HG03460 (cell line): ENCODE results near the gene P4HB.

ENCODE experiments used
- ATAC-seq: cut with Tn5 transposase; IDR thresholded peaks from one replicate; pipeline ENCODE4 v1.9.1; 2021; ENCODE audit not compliant: unreplicated experiment

P4HB gene

GRCh38 chr17:81898029-81898866 lies 37.9 kb upstream of the P4HB start:
- no peak for ATAC-seq

DNA sequence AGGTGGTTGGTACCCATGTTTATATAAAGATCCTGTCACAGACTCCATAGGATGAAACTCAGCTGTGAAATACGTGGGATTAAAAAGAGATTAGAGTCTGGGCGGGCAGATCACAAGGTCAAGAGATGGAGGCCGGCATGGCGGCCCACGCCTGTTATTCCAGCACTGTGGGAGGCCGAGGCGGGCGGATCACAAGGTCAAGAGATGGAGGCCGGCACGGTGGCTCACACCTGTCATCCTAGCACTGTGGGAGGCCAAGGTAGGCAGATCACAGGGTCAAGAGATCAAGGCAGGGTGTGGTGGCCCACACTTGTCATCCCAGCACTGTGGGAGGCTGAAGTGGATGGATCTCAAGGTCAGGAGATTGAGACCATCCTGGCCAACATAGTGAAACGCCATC lies 35.1 kb upstream of the P4HB start:
- no peak for ATAC-seq

DNA sequence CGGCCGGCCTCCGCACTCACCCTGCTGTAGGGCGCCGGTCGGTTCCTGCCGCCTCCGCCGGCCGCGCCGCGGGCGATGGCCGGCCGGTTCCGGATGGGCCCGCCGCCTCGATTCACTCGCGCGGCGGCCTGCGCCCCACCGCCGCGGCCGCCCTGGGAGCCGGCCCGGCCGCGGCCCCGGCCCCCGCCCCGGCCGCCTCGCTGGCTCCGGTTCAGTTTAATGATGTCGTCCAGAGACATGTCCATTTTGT lies 30.9 kb upstream of the P4HB start:
- ATAC-seq = no peak

DNA sequence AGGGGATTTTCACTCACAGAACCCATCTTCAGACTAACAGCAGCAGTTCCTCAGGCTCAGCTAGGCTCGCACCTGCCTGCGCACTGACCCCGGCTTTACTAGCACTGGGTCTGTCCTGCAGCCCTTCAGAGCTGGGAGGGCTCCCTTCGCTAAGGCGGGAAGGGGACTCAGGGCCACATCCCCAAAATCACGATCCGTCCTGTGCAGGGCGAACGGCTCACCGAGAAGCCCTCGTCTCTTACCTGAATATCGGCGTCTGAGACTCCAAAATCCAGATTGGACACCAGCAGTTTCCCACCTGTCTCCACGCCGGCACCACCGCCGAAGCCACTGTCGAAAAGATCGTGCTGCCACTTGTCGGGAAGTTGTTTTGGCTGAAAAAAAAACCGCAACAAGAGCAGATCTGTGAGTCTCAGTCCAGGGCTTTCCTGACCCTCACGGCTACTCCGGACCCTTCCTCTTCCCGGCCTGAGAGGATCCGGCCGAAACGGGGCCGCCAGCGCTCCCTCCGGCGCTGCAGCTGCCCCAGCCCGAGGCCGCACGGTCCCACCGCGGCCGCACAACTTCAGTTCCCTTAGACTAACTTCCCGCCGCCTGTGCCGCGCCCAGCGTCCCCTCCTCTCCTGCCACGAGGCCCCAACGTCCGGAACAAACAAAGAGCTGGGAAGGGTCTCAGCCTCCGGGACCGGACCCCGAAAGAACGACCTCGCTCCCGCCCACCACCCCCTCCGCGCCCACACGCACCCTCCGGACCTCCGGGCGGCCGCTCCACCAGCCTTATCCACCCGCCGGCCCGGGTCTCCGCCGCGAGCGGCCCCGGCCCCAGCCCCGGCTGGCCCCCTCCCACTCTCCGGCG lies 30.3 kb upstream of the P4HB start:
- ATAC-seq = peak; percentile 6

DNA sequence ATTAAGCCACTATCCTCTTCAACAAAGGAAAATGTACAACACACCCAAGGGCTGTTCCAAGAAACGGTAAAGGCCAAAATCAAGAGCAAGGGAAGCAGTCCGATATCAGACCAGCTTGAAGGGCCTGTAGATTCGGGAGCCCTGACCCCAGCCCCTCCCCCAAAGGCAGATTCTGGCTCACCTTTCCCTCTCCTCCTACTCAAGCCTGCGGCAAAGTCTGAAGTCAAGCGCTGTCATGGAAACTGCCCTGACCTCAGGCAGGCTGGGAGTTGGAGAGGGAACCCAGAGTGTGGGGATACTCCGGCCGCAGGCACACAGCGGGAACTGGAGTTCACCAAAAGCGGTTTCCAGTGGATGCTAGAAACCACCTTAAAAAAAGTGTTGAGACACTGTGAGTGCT lies 29.3 kb upstream of the P4HB start:
- no peak for ATAC-seq

DNA sequence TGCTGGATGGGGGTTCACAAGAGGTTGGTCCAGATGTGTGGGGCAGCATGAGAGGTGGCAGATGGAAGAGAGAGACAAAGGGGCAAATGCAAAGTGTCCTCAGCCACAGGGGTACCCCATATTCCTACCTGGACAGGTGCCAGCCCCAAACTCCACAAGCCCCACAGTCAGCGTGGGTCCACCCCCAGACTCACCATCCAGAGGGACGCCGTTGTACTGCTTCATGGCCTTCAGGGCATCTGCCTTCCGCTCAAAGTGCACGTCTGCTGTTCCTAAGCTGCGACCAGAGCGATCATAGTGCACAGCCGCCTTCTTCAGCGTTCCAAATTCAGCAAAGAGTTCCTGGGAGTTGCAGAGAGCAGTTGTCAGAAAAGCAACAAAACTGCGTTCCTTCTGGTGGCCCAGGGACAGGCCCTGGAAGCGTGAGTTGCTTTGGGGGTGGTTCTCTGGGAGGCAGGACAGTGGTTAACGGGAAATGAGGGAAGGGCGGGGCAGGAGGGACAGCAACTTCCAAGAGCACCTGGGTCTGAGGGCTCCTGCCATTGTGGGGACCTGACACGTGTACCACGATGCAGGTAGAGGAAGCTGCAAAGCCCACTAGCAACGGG lies 28.8 kb upstream of the P4HB start:
- no peak for ATAC-seq

DNA sequence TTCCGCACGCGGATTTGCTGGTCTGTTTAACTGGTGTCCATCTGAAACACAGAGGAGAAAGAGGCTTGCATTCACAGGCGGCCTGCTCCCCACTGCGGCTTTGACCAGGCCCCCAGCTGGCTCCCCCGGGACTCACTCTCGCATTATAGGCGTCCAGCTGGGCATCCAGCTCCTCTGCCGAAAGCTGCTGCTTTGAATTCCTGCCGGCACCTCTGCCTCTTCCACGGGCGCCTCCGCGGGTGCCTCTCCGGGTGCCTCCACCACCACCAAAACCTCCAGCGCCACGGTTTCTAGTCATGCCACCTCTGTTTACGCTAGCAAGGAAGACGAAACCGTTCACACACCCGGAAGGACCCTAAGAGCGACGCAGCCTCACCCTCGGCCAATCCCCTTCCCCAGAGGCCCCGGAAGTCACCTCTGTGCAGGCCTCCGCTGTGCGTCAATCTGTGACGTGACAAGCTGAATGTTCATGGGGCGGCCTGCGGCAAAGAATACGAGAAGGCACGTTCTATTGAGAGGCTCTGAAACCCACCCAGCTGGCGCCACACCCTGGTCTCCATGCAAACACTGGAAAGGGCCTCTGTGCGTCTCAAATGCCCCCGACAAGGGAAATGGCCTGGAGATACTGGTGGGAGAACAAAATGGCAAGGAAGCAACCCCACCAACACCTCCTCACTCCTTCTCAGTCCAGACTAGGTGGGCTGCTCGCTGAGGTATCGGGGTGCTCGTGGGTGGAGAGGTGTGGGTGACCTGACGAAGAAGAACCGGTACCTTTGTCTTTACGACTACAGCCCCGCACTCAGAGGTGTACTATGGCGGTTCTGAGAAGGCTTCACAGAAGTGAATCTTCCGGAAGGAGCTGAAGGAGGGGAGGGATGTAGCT lies 28.0 kb upstream of the P4HB start:
- no peak for ATAC-seq

GRCh38 chr17:81885869-81886548 lies 25.7 kb upstream of the P4HB start:
- no peak for ATAC-seq

- no peak for ATAC-seq
These were observed 25.1 kb upstream of the P4HB start for GRCh38 chr17:81885454-81885853.

DNA sequence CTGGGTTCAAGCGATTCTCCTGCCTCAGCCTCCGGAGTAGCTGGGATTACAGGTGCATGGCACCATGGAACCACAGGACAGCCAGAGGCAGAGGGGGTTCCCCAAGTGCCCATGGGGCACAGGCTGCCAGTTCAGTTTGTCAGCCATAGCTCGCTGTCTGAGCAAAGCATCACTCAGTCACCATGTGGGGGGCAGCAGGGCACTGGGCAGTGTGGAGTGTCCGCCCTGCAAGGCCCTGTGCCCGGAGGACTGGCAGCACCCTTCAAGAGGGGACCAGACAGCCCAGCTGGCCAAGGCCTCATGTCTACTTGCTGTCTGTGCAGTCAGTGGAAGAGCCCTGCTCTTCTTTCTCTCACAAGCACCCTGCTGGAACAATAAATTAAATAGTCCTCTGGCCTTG lies 24.6 kb upstream of the P4HB start:
- ATAC-seq = no peak

GRCh38 chr17:81884520-81884919 lies 24.2 kb upstream of the P4HB start:
- no peak for ATAC-seq

DNA sequence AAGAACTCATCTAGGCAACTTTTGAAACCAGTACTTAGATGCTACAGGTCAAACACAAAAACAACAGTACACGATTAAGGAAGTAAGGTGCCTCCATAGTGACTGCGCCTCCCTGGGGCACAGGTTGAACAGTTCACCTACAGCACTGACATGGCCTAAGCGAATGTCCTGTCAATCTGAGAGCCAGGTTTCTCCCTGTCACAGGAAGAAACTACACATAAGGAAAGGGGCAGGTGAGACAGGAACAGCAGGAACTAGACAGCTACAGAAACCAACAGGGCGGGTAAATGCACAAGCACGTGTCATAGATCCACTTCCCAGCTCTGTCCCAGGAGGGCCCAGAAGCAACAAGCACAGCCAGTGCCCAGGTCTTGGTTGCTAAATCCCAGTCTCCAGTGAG lies 18.8 kb upstream of the P4HB start:
- ATAC-seq = no peak

GRCh38 chr17:81878294-81878693 lies 18.0 kb upstream of the P4HB start:
- no peak for ATAC-seq

DNA sequence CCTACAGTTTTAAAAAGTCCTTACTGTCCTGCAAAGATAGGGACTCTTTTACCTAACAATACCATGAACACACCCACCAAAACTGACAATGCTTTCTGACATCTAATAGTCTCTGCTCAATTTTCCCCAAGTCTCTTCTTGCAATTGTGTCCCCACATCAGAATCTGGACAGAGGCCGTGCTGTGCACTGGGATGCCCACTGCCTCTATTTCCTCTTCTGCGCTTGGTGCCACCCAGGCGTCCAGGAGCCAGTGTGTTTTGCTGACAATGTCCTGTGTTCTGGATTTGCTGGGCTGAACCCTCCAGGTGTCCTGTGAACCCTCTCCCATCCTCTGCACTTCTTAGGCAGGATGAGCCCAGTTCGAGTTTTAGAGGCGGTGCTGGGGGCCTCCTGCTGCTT lies 17.2 kb upstream of the P4HB start:
- no peak for ATAC-seq

GRCh38 chr17:81871387-81872230 lies 11.3 kb upstream of the P4HB start:
- peak; percentile 6 for ATAC-seq

DNA sequence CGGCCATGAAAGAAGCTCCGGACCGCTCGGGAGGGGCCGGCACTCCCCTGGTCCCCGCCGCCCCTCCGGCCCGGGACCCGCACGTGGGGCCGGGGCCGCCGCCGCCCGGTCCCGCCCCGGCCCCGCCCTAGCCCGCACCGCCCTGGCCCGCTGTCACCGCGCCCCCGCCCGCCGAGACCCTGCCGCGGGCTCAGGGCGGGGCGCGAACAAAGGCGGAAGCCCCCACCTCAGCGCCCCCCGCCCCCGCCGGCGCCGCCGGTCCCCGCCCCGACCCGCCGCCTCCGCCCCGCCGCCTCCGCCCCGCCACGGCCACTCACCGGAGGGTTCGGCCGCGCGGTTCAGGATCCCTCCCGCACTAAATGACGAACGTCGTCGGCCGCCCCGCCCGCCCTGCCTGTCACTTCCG lies 10.6 kb upstream of the P4HB start, which contains the start of gene ARHGDIA:
TSS of gene ARHGDIA (minus strand) at position 357 of the 406 bp plus-strand sequence. CDS start 1,407 bp downstream, outside the sequence.
- peak; percentile 44 for ATAC-seq

DNA sequence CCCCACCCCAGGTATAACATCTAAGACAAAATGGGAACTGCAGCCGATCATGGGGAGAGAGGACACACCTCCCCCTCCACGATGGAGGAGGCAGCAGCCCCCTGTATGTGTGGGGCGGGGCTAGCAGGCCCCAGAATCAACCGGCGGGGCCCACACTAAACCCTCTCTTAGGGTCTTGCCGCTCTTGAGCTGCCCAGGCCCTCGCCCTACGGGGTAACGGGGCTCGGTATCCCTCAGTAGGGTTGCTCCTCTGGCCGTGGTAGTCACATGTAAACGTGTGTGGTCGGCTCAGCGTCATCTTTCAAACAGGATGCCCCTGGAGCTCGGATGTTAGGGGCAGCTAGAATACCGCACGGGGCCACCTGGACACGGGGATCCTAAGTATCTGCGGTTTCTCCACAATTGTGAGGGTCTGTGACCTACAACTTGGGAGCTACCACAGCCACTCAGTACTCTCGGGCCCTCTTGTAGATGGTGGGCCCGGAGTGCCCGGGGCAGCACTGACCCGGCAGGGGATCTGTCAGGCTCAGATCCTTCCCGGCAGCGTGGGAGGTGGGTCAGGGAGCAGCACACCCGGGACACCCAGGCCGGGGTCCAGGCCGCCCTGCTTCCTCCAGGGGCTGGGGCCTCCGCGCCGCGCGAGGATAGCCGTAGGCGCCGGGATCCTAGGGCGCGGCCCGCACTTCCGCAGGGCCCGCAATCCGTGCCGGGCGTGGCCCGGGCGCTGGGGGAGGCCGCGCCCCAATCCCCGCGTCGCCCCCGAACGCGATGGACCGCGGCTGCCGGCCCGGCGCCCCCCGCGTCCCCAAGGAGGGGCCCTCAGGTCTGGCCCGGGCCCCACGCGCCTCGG lies 10.0 kb upstream of the P4HB start:
- peak; percentile 8 for ATAC-seq
